ENCODE measurements around the gene SULT4A1.
A peak's percentile ranks its signal among the peaks of the same experiment; 100 is the strongest.

The SULT4A1 gene

GRCh38 chr22:43812149-43812842, 50.0 kb downstream of the SULT4A1 start, which contains the start of gene EFCAB6:
TSS of gene EFCAB6 (minus strand) at chr22:43812305. CDS start at chr22:43782318, 29,987 bp downstream.
- H3K27ac ChIP-seq = peak within 1 kb of the TSS; percentile 66
- H3K9me3 ChIP-seq (ENCODE audit: control insufficient read depth, low read length) = no peaks in the 10 kb centered on the region
- no peaks in the 10 kb centered on the region for H3K27me3 ChIP-seq (ENCODE audit: control insufficient read depth, insufficient read depth, low read length)
- H3K79me2 ChIP-seq = no peaks in the 10 kb centered on the region
- H3K4me3 ChIP-seq (ENCODE audit: low read depth, low read length) = peak within 1 kb of the TSS; percentile 86
- peaks cover 5% of the 10 kb centered on the region for H3K4me1 ChIP-seq
- peak within 1 kb of the TSS; percentile 80 for H3K4me2 ChIP-seq (ENCODE audit: low read length)
- H3K9ac ChIP-seq = peak within 1 kb of the TSS; percentile 11
- no peaks in the 10 kb centered on the region for H3K36me3 ChIP-seq (ENCODE audit: control insufficient read depth, insufficient read depth, low read length)
- TF ChIP-seq CTCF (IDR thresholded peaks at IDR 0.05) = no peak
- H2AFZ ChIP-seq = peak within 1 kb of the TSS; percentile 92

- Histone ChIP-seq H3K36me3 (ENCODE audit: control insufficient read depth, insufficient read depth, low read length) (no peaks in the 10 kb centered on the region), H3K9ac (no peak overlapping the region), H3K9me3 (ENCODE audit: control insufficient read depth, low read length) (no peaks in the 10 kb centered on the region), H3K4me1 (peaks cover 5% of the 10 kb centered on the region), H3K79me2 (no peaks in the 10 kb centered on the region), H2AFZ (peak overlapping the region; percentile 92), H3K4me3 (ENCODE audit: low read depth, low read length) (peak overlapping the region; percentile 86), H3K27ac (peak overlapping the region; percentile 66), H3K4me2 (ENCODE audit: low read length) (peak overlapping the region; percentile 80), H3K27me3 (ENCODE audit: control insufficient read depth, insufficient read depth, low read length) (no peaks in the 10 kb centered on the region)
- no peak for TF ChIP-seq CTCF (IDR thresholded peaks at IDR 0.05)
These were observed 50.5 kb downstream of the SULT4A1 start for GRCh38 chr22:43811777-43812148.

- H2AFZ ChIP-seq = no peak overlapping the region
- no peaks in the 10 kb centered on the region for H3K36me3 ChIP-seq (ENCODE audit: control insufficient read depth, insufficient read depth, low read length)
These were observed 59.3 kb downstream of the SULT4A1 start for GRCh38 chr22:43802897-43803495.

GRCh38 chr22:43800970-43801369, 61.3 kb downstream of the SULT4A1 start:
- no peak overlapping the region for H3K4me3 ChIP-seq (ENCODE audit: low read depth, low read length)
- H3K79me2 ChIP-seq = no peaks in the 10 kb centered on the region
- H3K36me3 ChIP-seq (ENCODE audit: control insufficient read depth, insufficient read depth, low read length) = no peaks in the 10 kb centered on the region
- TF ChIP-seq CTCF (IDR thresholded peaks at IDR 0.05) = no peak
- no peak overlapping the region for H3K4me2 ChIP-seq (ENCODE audit: low read length)
- no peak overlapping the region for H2AFZ ChIP-seq
- no peaks in the 10 kb centered on the region for H3K4me1 ChIP-seq
- H3K27me3 ChIP-seq (ENCODE audit: control insufficient read depth, insufficient read depth, low read length) = no peaks in the 10 kb centered on the region
- H3K27ac ChIP-seq = no peak overlapping the region
- no peak overlapping the region for H3K9ac ChIP-seq
- H3K9me3 ChIP-seq (ENCODE audit: control insufficient read depth, low read length) = no peaks in the 10 kb centered on the region

More at GRCh38 chr22:43802897-43803495, 59.3 kb downstream of the SULT4A1 start:
- no peak overlapping the region for H3K4me2 ChIP-seq (ENCODE audit: low read length)
- no peak overlapping the region for H3K9ac ChIP-seq
- H3K79me2 ChIP-seq = no peaks in the 10 kb centered on the region
- H3K4me1 ChIP-seq = no peaks in the 10 kb centered on the region
- no peak overlapping the region for H3K4me3 ChIP-seq (ENCODE audit: low read depth, low read length)
- no peak for TF ChIP-seq CTCF (IDR thresholded peaks at IDR 0.05)
- no peaks in the 10 kb centered on the region for H3K9me3 ChIP-seq (ENCODE audit: control insufficient read depth, low read length)
- no peaks in the 10 kb centered on the region for H3K27me3 ChIP-seq (ENCODE audit: control insufficient read depth, insufficient read depth, low read length)
- H3K27ac ChIP-seq = no peak overlapping the region
